Kidney (tissue), 14 donors: ENCODE results near the gene PEX26. TPM values are rescaled to one million over a fixed set of nuclear protein-coding genes. Genes with fewer than 3 reads are reported as not detected.
"Not testable (repeated sequence)": the region's sequence is repeated elsewhere in the genome, so short reads cannot be mapped to it uniquely, and the experiment has no call there.

Experiments
- DNase-seq, 5 donors: peaks; one replicate each; pipeline ENCODE4 v3.0.0-alpha.2; 2013 to 2020
- FAIRE-seq: peaks from 2 replicates; lab custom pipeline; 2012; peaks lifted over from hg19 to GRCh38; lab: Jason Lieb, UNC
- H3K27ac ChIP-seq, 2 donors: one replicate each; pipeline ENCODE4 v1.7.0; 2013; ENCODE audit warnings: low read depth in 2 of 2, low read length in 2 of 2, inconsistent platforms in 1 of 2
- H3K27me3 ChIP-seq: one replicate; pipeline ENCODE4 v1.7.1; 2013; ENCODE audit warnings: low read length, inconsistent platforms; ENCODE audit not compliant: control insufficient read depth, insufficient read depth
- H3K36me3 ChIP-seq, 3 donors: one replicate each; pipeline versions ENCODE4 v1.7.0 to v1.7.1; 2013; ENCODE audit warnings: low read length in 3 of 3, control low read depth in 1 of 3, inconsistent platforms in 1 of 3; ENCODE audit not compliant: insufficient read depth in 3 of 3, control insufficient read depth in 2 of 3
- H3K4me1 ChIP-seq, 3 donors: one replicate each; pipeline versions ENCODE4 v1.7.0 to v1.7.1; 2013; ENCODE audit warnings: low read length in 3 of 3, inconsistent platforms in 1 of 3, low read depth in 1 of 3; ENCODE audit not compliant: control insufficient read depth in 2 of 3, insufficient read depth in 2 of 3
- H3K4me3 ChIP-seq, 3 donors: one replicate each; pipeline versions ENCODE4 v1.7.0 to v1.8.1; 2013; ENCODE audit warnings: low read length in 3 of 3, control low read depth in 1 of 3, inconsistent platforms in 1 of 3
- H3K9ac ChIP-seq, 3 donors: one replicate each; pipeline versions ENCODE4 v1.7.0 to v1.7.1; 2013; ENCODE audit warnings: low read length in 3 of 3, control low read depth in 1 of 3, inconsistent platforms in 1 of 3
- H3K9me3 ChIP-seq, 3 donors: one replicate each; pipeline versions ENCODE4 v1.7.0 to v1.7.1; 2013; ENCODE audit warnings: low read length in 3 of 3, control low read depth in 1 of 3, inconsistent platforms in 1 of 3; ENCODE audit not compliant: control insufficient read depth in 2 of 3, insufficient read depth in 1 of 3
- intact Hi-C: fragments of 100-400 bp; cut with DNase I; formaldehyde crosslinking; loops from one replicate; pipeline ENCODE4 v1.11.1; 2022
- polyA plus RNA-seq: library from polyadenylated mRNA; stranded (reverse); fragments of 350-450 nt; fragmentation: Illumina TruSeq; extraction: RNeasy Lipid Tissue Mini Kit (QIAGEN cat#74804); gene quantifications from one replicate; pipeline ENCODE4 v1.2.3, GENCODE V29; 2014; ENCODE audit warnings: low read depth, low replicate concordance; ENCODE audit not compliant: insufficient read depth
- total RNA-seq: library from RNA; stranded (reverse); fragmentation: NEBNext Ultra II Directional; extraction: Animal tissue kit (Norgen Biotek cat#: 25700); gene quantifications from one replicate; pipeline ENCODE4 v1.2.1, GENCODE V29; 2021
- TF ChIP-seq, protein P1 (sequence below): IDR thresholded peaks from 3 replicates; pipeline ENCODE4 v1.5.1; 2012; ENCODE audit warnings: mild to moderate bottlenecking, moderate library complexity, borderline replicate concordance; ENCODE audit not compliant: insufficient read depth; ENCODE audit errors: extremely low read depth
- donor health status: control.
- donor health status: control.
- donor health status: control.
- donor health status: control.
- donor health status: control.
- donor health status: DM: yes; HTN: yes; CAD: no.
- donor health status: Normal renal cell carcinoma (clear cell type).

The PEX26 gene
- total and polyA plus RNA-seq, 2 donors from 2014 or later, result 18.1 to 45.2 TPM

- intact Hi-C loops, result no loop called here
- FAIRE-seq (no peak), DNase-seq (no peak)
- Histone ChIP-seq H3K4me1 (no peaks in the 10 kb centered on the region), H3K27ac (no peak overlapping the region), H3K9me3 (no peaks in the 10 kb centered on the region), H3K36me3 (peaks cover 0 to 7% (median 2%) of the 10 kb centered on the region in 3 donors), H3K4me3 (no peak overlapping the region), H3K9ac (no peak overlapping the region), H3K27me3 (no peaks in the 10 kb centered on the region)
- TF ChIP-seq, protein P1, sequence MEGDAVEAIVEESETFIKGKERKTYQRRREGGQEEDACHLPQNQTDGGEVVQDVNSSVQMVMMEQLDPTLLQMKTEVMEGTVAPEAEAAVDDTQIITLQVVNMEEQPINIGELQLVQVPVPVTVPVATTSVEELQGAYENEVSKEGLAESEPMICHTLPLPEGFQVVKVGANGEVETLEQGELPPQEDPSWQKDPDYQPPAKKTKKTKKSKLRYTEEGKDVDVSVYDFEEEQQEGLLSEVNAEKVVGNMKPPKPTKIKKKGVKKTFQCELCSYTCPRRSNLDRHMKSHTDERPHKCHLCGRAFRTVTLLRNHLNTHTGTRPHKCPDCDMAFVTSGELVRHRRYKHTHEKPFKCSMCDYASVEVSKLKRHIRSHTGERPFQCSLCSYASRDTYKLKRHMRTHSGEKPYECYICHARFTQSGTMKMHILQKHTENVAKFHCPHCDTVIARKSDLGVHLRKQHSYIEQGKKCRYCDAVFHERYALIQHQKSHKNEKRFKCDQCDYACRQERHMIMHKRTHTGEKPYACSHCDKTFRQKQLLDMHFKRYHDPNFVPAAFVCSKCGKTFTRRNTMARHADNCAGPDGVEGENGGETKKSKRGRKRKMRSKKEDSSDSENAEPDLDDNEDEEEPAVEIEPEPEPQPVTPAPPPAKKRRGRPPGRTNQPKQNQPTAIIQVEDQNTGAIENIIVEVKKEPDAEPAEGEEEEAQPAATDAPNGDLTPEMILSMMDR, result no peak
These were observed 44.3 kb downstream of the PEX26 start for GRCh38 chr22:18121954-18122554.

GRCh38 chr22:18123476-18124025 lies 45.8 kb downstream of the PEX26 start:
- H3K36me3 ChIP-seq, H3K4me1 ChIP-seq, FAIRE-seq, H3K9me3 ChIP-seq, H3K27ac ChIP-seq, DNase-seq, H3K4me3 ChIP-seq, H3K9ac ChIP-seq, intact Hi-C loops, H3K27me3 ChIP-seq: not testable (repeated sequence)

DNA sequence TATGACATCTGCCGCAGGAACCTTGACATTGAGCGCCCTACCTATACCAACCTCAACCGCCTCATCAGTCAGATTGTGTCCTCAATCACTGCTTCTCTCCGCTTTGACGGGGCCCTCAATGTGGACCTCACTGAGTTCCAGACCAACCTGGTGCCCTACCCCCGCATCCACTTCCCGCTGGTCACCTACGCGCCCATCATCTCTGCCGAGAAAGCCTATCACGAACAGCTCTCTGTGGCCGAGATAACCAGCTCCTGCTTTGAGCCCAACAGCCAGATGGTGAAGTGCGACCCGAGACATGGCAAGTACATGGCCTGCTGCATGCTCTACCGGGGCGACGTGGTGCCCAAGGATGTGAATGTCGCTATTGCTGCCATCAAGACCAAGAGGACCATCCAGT lies 48.8 kb downstream of the PEX26 start:
- no peaks in the 10 kb centered on the region for H3K9me3 ChIP-seq
- no peak for FAIRE-seq
- intact Hi-C loops, result no loop called here
- H3K4me1 ChIP-seq, result no peaks in the 10 kb centered on the region
- H3K27me3 ChIP-seq, result no peaks in the 10 kb centered on the region
- DNase-seq, result no peak
- TF ChIP-seq, protein P1, result no peak
- H3K27ac ChIP-seq, result no peak overlapping the region
- H3K36me3 ChIP-seq, result peaks cover 0 to 7% (median 2%) of the 10 kb centered on the region in 3 donors
- no peak overlapping the region for H3K4me3 ChIP-seq
- no peak overlapping the region for H3K9ac ChIP-seq

GRCh38 chr22:18130018-18130417 lies 52.2 kb downstream of the PEX26 start:
- Histone ChIP-seq H3K9me3 (no peaks in the 10 kb centered on the region), H3K4me3 (no peak overlapping the region), H3K27ac (no peak overlapping the region), H3K36me3 (peaks cover 0 to 7% (median 2%) of the 10 kb centered on the region in 3 donors), H3K9ac (no peak overlapping the region), H3K27me3 (no peaks in the 10 kb centered on the region), H3K4me1 (no peaks in the 10 kb centered on the region)
- TF ChIP-seq, protein P1, result no peak
- intact Hi-C loops, result no loop called here
- DNase-seq, result no peak
- no peak for FAIRE-seq
